BLaER1 treated with 17β-estradiol and CSF1 and Interleukin-3, amounts not matched to agents 10 nM and 100 nM (cell line): ENCODE results near the gene UNKL.

Source experiments
- H3K27ac ChIP-seq, 11 experiments: shearing (Covaris generic); formaldehyde crosslinking; 2 replicates each; pipeline ENCODE4 v1.8.1; 2022
- H3K27me3 ChIP-seq, 11 experiments: shearing (Covaris generic); formaldehyde crosslinking; 2 replicates each; pipeline ENCODE4 v1.8.1; 2022
- H3K36me3 ChIP-seq, 11 experiments: shearing (Covaris generic); formaldehyde crosslinking; 2 replicates each; pipeline ENCODE4 v1.8.1; 2022
- H3K4me1 ChIP-seq, 10 experiments: shearing (Covaris generic); formaldehyde crosslinking; 2 replicates each; pipeline ENCODE4 v1.8.1; 2022
- H3K4me2 ChIP-seq, 11 experiments: shearing (Covaris generic); formaldehyde crosslinking; 2 replicates each; pipeline ENCODE4 v1.8.1; 2022
- H3K4me3 ChIP-seq, 10 experiments: shearing (Covaris generic); formaldehyde crosslinking; 2 replicates each; pipeline ENCODE4 v1.8.1; 2022
- H3K9ac ChIP-seq, 11 experiments: shearing (Covaris generic); formaldehyde crosslinking; 2 replicates each; pipeline ENCODE4 v1.8.1; 2022
- H3K9me3 ChIP-seq, 11 experiments: shearing (Covaris generic); formaldehyde crosslinking; replicated peaks in 1 of 11; 2 replicates each; pipeline ENCODE4 v1.8.1; 2022
- H4K20me1 ChIP-seq, 11 experiments: shearing (Covaris generic); formaldehyde crosslinking; 2 replicates each; pipeline ENCODE4 v1.8.1; 2022
- Cebpa-rat ChIP-seq, 11 experiments: shearing (Covaris generic); IDR thresholded peaks; 2 replicates each; pipeline ENCODE4 v1.8.1; 2022

UNKL gene

DNA sequence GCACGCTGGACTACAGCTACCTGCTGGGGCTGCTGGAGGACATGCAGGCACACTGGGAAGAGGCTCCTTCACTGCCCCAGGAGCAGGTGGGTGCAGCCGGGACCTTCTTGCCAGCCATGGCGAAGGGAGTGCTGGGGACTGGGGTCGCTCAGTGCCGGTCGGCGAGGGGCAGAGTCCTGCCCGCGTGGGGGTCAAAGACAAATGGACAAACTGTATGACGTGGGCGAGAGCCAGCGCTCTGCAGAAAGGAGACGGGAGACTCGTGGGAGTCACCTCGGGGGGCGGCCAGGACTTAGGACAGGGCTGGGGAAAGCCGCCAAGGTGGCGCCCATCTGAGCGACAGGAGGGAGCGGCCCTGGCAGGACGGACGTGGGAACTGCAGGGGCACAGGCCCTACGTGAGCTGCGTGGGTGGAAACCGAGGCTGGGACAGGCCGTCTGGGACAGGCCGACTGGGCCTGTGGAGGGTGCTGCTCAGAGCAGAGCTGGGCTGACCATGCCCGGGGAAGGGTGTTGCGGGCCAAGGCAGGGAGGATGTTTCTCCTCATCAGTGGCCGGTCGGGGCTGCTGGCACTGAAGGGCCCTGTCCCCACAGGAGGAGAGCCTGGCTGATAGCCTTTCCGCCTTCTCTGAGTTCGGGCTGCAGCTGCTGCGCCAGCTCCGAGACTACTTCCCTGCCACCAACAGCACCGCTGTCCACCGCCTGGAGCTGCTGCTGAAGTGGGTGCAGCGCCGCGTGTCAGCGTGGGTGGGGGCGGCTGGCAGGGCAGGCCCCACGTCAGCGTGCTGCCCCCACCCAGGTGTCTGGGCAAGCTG lies 70.9 kb downstream of the UNKL start:
- Histone ChIP-seq H3K9ac (peak overlapping the region in 3 of 11 experiments; percentile 47 to 62 (median 55); a peak in 6 of 22 replicates), H4K20me1 (peaks cover 0 to 74% (median 28%) of the 10 kb centered on the region in 11 experiments; a peak in 16 of 22 replicates), H3K36me3 (peaks cover 6 to 17% (median 10%) of the 10 kb centered on the region in 11 experiments; a peak in 21 of 22 replicates), H3K4me3 (peak overlapping the region in 7 of 10 experiments; percentile 15 to 49 (median 34); a peak in 9 of 20 replicates), H3K27me3 (peaks cover 0 to 5% (median 0%) of the 10 kb centered on the region in 11 experiments; a peak in 2 of 22 replicates), H3K9me3 (no peaks in the 10 kb centered on the region), H3K4me2 (peak overlapping the region; percentile 78 to 98 (median 85)), H3K4me1 (peaks cover 21 to 50% (median 40%) of the 10 kb centered on the region in 10 experiments), H3K27ac (no peak overlapping the region)
- no peak for TF ChIP-seq Cebpa-rat (IDR thresholded peaks at IDR 0.05)

DNA sequence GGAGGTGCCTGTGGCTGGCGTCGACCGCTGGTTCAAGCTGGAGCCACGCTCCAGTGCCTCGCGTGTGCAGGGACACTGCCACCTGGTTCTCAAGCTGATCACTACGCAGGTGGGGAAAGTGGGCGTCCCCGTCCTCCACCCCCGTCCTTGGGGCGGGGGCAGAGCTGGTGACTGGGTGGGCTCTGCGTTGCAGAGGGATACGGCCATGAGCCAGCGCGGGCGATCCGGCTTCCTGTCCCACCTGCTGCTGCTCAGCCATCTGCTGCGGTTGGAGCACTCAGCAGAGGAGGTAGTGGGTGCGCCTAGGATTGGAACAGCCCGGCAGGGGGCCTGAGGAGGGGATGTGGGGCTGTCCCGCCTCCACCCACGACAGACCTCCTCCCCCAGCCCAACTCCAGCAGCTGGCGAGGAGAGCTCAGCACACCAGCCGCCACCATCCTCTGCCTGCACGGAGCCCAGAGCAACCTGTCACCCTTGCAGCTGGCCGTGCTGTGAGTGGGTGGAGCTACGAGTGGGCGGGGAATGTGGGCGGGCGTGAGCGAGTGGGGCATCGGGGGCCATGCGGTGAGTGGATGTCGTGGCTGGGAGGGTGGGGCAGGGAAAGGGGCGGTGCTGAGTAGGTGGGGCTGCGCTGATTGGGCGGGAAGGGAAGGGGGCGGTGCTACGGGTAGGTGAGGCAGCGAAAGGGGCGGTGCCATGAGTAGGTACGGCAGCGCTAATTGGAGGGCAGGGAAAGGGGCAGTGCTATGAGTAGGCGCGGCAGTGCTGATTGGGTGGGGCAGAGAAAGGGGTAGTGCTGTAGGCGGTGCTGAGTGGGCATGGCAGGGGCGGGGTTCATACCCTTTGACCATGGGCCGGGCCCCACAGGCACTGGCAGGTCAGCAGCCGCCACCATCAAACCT lies 71.7 kb downstream of the UNKL start:
- peak overlapping the region in 9 of 11 experiments; percentile 2 to 66 (median 41); a peak in 12 of 22 replicates for H3K9ac ChIP-seq
- H3K4me2 ChIP-seq: peak overlapping the region; percentile 85 to 99 (median 95)
- H3K4me3 ChIP-seq: peak overlapping the region; percentile 34 to 61 (median 42); a peak in 15 of 20 replicates

DNA sequence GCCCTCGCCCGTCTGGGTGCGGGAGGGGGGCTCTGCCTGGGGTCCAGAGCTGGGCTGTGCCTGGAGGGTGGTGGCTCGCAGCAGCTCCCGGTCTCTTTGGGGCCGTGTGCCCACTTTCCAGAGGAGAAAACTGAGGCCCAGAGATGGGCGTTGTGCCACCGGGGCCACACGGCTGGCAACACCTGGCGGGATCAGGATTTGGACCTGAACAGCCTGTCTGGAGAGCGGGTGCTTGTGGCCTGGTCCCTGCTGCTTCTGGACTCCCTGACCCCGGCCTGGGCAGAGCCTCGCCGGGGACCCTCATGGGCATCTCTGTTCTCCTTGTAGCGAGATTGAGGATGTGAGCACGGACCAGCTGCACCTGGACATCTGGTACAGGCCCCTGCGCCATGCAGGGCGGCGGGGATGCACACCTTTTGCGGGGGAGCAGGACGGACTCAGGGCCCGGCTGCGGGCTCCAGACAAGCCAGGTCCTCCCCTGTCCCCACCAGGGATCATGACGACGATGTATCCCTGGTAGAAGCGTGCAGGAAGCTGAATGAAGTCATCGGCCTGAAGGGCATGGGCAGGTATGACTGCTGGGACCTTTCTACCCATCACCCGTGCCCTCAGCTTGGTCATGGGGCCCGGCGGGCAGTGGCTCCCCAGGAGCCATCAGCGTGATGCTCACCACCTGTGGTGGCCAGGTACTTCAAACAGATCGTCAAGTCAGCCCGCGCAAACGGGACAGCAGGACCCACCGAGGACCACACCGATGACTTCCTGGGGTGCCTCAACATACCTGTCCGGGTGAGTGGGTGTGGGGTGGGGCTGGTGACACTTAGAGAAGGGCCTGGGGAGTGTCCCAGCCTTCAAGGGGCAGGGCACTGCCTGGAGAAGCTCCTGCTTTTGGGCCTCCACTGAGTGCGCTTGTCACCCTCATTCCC lies 72.7 kb downstream of the UNKL start:
- peaks cover 0 to 70% (median 27%) of the 10 kb centered on the region in 11 experiments; a peak in 16 of 22 replicates for H4K20me1 ChIP-seq

More for the DNA sequence above, 71.7 kb downstream of the UNKL start:
- peaks cover 21 to 57% (median 46%) of the 10 kb centered on the region in 10 experiments for H3K4me1 ChIP-seq
- peak overlapping the region in 7 of 11 experiments; percentile 8 to 76 (median 58); a peak in 12 of 22 replicates for H3K27ac ChIP-seq
- no peaks in the 10 kb centered on the region for H3K9me3 ChIP-seq
- peaks cover 0 to 70% (median 25%) of the 10 kb centered on the region in 11 experiments; a peak in 16 of 22 replicates for H4K20me1 ChIP-seq
- peaks cover 0 to 7% (median 3%) of the 10 kb centered on the region in 11 experiments; a peak in 16 of 22 replicates for H3K27me3 ChIP-seq
- peaks cover 0 to 9% (median 1%) of the 10 kb centered on the region in 11 experiments; a peak in 8 of 22 replicates for H3K36me3 ChIP-seq
- no peak for TF ChIP-seq Cebpa-rat (IDR thresholded peaks at IDR 0.05)

DNA sequence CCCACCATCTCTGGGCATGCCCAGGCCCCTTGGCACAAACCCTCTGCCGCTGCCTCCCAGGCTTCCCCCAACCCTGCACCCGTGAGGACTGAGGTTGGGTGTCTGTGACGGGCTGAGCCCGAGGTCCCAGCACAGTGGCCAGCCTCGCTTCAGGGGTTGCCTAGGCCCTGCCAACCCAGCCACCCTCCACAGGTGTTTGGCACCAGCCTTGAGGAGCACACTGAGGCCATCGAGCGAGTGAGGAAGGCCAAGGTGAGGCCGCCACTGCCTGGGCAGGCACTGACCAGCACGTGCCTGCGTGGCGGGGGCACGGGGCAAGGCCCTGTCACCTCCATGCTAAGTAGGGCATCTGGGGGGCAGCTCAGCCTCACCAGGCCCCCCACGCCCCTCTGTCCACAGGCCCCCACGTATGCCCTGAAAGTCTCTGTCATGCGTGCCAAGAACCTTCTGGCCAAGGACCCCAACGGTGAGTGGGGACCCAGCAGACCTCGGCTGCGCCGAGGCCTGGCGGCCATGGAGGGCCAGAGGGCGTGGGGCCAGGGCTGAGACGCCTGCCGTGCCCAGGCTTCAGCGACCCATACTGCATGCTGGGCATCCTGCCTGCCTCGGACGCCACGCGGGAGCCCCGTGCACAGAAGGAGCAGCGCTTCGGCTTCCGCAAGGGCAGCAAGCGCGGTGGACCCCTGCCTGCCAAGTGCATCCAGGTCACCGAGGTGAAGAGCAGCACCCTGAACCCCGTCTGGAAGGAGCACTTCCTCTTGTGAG lies 73.6 kb downstream of the UNKL start:
- Histone ChIP-seq H3K4me1 (peaks cover 21 to 75% (median 57%) of the 10 kb centered on the region in 10 experiments), H3K4me3 (no peak overlapping the region), H4K20me1 (peaks cover 0 to 78% (median 35%) of the 10 kb centered on the region in 11 experiments; a peak in 17 of 22 replicates), H3K9ac (no peak overlapping the region), H3K36me3 (no peaks in the 10 kb centered on the region), H3K27me3 (peaks cover 12 to 26% (median 22%) of the 10 kb centered on the region in 11 experiments), H3K27ac (no peak overlapping the region), H3K4me2 (peak overlapping the region in 5 of 11 experiments; percentile 75 to 91 (median 86); a peak in 8 of 22 replicates), H3K9me3 (no peaks in the 10 kb centered on the region)
- no peak for TF ChIP-seq Cebpa-rat (IDR thresholded peaks at IDR 0.05)

More for the DNA sequence above, 72.7 kb downstream of the UNKL start:
- peaks cover 21 to 67% (median 50%) of the 10 kb centered on the region in 10 experiments for H3K4me1 ChIP-seq
- H3K36me3 ChIP-seq: no peaks in the 10 kb centered on the region
- peak overlapping the region in 4 of 10 experiments; percentile 31 to 46 (median 43); a peak in 6 of 20 replicates for H3K4me3 ChIP-seq
- H3K27ac ChIP-seq: peak overlapping the region in 7 of 11 experiments; percentile 8 to 76 (median 58); a peak in 13 of 22 replicates
- H3K27me3 ChIP-seq: peaks cover 3 to 17% (median 13%) of the 10 kb centered on the region in 11 experiments
- no peak for TF ChIP-seq Cebpa-rat (IDR thresholded peaks at IDR 0.05)
- H3K9ac ChIP-seq: peak overlapping the region in 9 of 11 experiments; percentile 2 to 66 (median 41); a peak in 11 of 22 replicates
- H3K4me2 ChIP-seq: peak overlapping the region; percentile 75 to 99 (median 91)
- no peaks in the 10 kb centered on the region for H3K9me3 ChIP-seq

DNA sequence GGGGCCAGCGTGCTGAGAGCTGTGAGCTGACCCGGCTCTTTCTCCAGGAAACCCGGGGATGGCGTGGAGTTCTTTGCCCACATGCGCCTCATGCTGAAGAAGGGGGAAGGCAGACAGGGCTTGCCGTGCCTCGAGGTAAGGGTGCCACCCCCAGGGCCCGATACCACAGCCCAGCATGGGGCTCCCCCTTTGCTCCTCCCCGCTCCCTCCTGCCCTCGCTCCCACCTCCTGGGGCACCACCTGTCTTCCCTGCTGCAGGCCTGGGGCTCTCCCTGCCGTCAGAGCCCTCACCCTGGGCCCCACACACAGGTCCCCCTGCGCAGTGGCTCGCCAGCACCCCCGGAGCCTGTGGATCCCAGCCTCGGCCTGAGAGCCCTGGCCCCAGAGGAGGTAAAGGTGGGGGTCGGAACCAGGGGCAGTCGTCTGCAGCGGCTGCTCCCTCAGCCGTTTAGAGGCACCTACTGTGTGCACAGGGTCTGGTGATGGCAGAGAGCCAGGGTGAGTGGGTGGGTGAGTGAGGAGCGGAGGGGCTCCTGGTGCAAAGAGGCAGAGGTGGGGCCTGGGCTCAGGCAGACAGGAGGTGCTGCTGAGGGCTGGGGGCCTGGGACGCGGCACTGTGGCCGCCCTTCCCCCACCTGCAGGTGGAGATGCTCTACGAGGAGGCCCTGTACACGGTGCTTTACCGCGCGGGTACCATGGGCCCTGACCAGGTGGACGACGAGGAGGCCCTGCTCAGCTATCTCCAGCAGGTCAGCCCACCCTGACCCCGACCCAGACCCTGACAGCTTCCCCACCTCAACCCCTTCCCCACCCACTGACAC lies 75.4 kb downstream of the UNKL start:
- H3K9me3 ChIP-seq: no peaks in the 10 kb centered on the region
- no peak overlapping the region for H3K4me3 ChIP-seq
- peaks cover 21 to 82% (median 70%) of the 10 kb centered on the region in 10 experiments for H3K4me1 ChIP-seq
- H3K9ac ChIP-seq: no peak overlapping the region
- H3K27me3 ChIP-seq: peaks cover 30 to 44% (median 40%) of the 10 kb centered on the region in 11 experiments
- no peaks in the 10 kb centered on the region for H3K36me3 ChIP-seq
- H3K27ac ChIP-seq: no peak overlapping the region
- peak overlapping the region in 7 of 11 experiments; percentile 23 to 53 (median 46); a peak in 10 of 22 replicates for H3K4me2 ChIP-seq
- TF ChIP-seq Cebpa-rat (IDR thresholded peaks at IDR 0.05): no peak
- H4K20me1 ChIP-seq: peaks cover 0 to 90% (median 50%) of the 10 kb centered on the region in 11 experiments; a peak in 19 of 22 replicates

DNA sequence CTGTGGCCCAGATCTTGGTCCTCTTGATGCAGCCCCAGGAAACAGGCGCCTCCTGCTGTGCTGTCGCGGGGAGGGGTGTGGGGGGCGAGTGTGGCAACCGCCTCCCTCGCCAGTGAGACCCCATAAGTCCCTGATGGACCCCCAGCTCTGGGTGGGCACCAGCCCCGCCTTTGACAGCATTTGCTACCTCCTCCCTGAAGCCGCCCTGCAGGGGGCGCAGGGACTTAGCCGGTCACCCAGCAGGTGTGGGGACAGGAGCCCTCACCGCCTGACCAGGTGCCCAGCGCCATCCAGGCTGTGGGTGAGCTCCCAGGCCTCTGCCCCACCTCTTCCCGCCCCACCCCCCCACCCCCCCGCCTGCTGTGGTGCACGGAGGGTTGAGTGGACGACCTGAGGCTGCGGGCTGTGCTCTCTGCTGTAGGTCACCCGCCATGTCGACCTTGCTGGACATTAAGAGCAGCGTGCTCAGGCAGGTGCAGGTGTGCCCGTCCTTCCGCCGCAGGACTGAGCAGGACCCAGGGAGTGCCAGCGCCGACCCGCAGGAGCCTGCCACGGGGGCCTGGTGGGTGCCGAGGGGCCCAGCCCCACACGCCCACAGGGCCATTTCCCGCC lies 76.3 kb downstream of the UNKL start:
- Histone ChIP-seq H3K27ac (no peak overlapping the region), H3K4me1 (peaks cover 13 to 79% (median 68%) of the 10 kb centered on the region in 10 experiments), H3K4me3 (no peak overlapping the region), H3K27me3 (peaks cover 39 to 52% (median 49%) of the 10 kb centered on the region in 11 experiments), H3K9me3 (peaks cover 0 to 1% (median 0%) of the 10 kb centered on the region in 11 experiments; a peak in 1 of 22 replicates), H3K9ac (no peak overlapping the region), H3K36me3 (no peaks in the 10 kb centered on the region), H3K4me2 (peak overlapping the region in 7 of 11 experiments; percentile 23 to 53 (median 46); a peak in 10 of 22 replicates), H4K20me1 (peaks cover 0 to 88% (median 46%) of the 10 kb centered on the region in 11 experiments; a peak in 18 of 22 replicates)
- no peak for TF ChIP-seq Cebpa-rat (IDR thresholded peaks at IDR 0.05)
